HG02610 (cell line): ENCODE results near the gene CIRBP.
"Not testable (repeated sequence)": the region's sequence is repeated elsewhere in the genome, so short reads cannot be mapped to it uniquely, and the experiment has no call there.

Source experiments
- ATAC-seq: cut with Tn5 transposase; IDR thresholded peaks from one replicate; pipeline ENCODE4 v1.9.1; 2021; ENCODE audit warnings: mild to moderate bottlenecking, moderate library complexity; ENCODE audit not compliant: unreplicated experiment

CIRBP gene

DNA sequence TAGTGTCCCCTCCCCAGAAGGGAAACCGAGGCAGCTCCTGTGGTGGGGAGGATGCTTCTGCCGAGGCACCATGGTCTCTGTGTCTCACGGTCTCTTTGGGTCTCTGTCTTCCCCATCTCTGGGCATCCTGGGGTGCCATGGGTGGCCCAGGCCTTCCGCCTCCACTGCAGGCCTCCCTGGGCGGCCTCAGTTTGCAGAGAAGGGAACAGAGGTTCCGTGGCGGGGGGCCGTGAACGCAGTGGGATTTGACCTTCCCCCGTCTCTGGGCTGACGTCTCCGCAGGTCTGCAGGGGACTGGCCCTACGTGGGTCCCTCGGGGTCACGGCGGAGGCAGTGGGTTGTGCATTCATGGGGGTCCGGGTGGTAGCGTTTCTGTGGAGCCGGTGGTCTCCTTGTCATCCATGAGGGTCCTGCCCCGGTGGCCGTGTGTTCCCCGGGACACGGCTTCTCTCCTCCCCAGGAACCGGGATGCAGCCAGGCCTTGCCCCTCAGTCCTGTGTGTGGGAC lies 21.1 kb downstream of the CIRBP start:
- no peak for ATAC-seq

- ATAC-seq = no peak
Measured at GRCh38 chr19:1290703-1291651, 21.8 kb downstream of the CIRBP start.

GRCh38 chr19:1291761-1292418 lies 22.8 kb downstream of the CIRBP start:
- no peak for ATAC-seq

GRCh38 chr19:1292419-1293151 lies 23.5 kb downstream of the CIRBP start:
- ATAC-seq = no peak

GRCh38 chr19:1293782-1294604 lies 24.9 kb downstream of the CIRBP start:
- no peak for ATAC-seq

- ATAC-seq = no peak
Measured at GRCh38 chr19:1294688-1295087, 25.6 kb downstream of the CIRBP start.

DNA sequence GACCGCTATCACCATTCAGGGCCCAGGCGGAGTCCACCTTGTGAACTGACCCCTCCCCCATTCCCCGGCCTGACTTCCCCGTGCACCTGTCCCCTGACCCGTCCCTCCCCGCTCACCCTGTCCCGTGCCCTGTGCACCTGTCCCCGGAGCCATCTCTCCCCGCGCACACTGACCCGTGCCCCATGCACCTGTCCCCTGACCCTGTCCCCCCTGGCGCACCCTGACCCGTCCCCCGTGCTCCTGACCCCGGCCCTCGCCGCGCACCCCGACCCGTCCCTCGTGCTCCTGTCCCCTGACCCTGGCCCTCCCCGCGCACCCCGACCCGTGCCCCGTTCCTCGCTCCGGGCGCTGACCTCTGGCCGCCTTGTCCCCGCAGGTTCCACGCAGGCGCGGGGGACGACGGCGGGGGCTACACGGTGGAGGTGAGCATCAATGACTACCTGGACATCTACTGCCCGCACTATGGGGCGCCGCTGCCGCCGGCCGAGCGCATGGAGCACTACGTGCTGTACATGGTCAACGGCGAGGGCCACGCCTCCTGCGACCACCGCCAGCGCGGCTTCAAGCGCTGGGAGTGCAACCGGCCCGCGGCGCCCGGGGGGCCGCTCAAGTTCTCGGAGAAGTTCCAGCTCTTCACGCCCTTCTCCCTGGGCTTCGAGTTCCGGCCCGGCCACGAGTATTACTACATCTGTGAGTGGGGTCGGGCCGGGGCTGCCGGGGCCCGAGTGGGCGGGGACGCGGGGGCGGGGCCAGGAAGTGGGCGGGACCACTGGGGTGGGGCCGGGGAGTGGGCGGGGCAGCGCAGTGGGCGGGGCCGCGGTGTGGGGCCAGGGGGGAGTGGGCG lies 26.3 kb downstream of the CIRBP start:
- no peak for ATAC-seq

- ATAC-seq = no peak
Measured at GRCh38 chr19:1296078-1296477, 26.9 kb downstream of the CIRBP start.

- ATAC-seq = no peak
Measured at GRCh38 chr19:1296575-1297271, 27.6 kb downstream of the CIRBP start.

GRCh38 chr19:1298235-1298634 lies 29.1 kb downstream of the CIRBP start:
- ATAC-seq = no peak

GRCh38 chr19:1299801-1300200 lies 30.7 kb downstream of the CIRBP start:
- no peak for ATAC-seq

DNA sequence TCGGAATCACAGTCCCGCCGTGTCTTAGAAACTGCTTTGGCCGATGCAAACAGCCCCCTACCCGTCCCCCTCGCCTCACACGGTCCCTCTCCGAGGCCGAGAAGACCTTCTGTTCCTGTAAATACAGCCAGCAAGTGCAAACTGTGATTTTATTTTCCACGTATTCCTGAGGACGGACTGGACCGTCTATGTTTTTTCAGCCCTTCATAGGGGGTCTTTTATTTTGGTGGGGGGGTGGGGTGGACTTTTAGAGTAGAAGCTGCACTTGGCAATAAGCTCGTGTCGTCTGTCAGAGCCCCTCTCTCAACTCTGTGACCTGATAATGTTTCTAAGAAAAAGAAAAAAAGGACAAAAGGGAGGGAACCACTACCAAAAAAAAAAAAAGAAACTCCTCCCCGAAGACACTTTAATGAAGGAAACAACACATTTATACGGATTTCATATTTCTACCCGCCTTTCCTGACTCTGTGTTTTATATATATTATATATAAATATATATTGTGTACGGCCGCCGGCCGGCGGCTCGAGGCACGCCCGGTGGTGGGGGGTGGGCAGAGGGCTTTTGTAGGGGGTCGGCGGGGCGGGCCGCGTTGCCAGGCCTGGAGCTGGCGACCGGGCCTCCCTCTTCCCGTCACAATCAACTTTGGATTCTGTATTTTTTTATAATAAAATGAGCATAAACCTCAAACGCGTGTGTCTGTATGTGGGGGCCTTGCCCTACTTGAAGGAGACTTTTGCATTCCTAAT lies 31.8 kb downstream of the CIRBP start:
- no peak for ATAC-seq

DNA sequence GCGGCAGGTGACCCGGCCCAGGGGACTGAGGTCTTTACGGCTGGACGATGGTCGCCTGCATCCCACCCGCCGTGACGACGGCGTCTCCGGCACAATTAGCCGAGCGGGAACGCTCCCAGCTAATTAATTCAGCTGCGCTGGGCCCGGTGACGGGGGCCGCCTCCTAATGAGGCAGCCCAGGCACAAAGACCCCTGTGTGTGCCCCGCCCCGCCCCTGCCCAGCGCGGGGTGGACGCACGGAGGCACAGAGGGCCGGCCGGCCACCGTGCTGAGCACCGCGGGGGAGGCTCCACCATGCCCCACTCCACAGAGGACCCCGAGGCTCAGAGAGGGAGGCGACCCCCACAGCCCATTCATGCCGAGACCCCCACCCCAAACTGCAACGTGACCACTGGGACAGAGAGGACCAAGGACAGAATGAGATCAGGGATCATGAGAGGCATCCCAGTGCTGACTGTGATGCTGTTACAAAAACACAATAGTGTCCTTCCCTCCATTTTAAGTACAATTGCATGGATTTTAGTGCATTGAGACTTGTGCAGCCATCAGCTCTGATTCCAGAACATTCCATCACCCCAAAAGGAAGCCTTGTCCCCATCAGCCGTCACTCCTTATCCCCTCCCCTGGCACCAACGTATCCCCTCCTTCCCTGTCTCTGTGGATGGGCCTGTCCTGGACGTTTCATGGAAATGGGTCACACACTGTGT lies 33.6 kb downstream of the CIRBP start:
- no peak for ATAC-seq

- no peak for ATAC-seq
Measured at GRCh38 chr19:1304197-1304924, 35.2 kb downstream of the CIRBP start.

GRCh38 chr19:1305354-1305753 lies 36.2 kb downstream of the CIRBP start:
- ATAC-seq = not testable (repeated sequence)

DNA sequence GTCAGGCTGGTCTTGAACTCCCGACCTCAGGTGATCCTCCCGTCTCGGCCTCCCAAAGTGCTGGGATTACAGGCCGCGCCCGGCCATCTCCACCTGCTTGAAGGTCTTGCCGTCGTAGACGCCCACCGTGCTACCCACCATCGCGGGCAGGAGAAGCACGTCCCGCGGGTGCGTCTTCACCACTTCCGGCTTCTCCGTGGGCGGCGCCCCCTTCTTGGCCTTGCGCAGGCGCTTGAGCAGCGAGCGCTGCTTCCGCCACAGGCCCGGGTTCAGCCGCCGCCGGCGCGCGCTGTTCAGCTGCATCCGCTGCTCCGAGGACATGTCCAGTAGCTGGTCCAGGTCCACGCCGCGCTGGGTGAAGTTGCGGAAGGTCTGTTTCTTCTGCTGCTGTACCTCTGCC lies 38.2 kb downstream of the CIRBP start:
- ATAC-seq = no peak

GRCh38 chr19:1307755-1308303 lies 38.7 kb downstream of the CIRBP start:
- ATAC-seq = no peak
